ENCODE results near the gene SFXN4.

The SFXN4 gene

DNA sequence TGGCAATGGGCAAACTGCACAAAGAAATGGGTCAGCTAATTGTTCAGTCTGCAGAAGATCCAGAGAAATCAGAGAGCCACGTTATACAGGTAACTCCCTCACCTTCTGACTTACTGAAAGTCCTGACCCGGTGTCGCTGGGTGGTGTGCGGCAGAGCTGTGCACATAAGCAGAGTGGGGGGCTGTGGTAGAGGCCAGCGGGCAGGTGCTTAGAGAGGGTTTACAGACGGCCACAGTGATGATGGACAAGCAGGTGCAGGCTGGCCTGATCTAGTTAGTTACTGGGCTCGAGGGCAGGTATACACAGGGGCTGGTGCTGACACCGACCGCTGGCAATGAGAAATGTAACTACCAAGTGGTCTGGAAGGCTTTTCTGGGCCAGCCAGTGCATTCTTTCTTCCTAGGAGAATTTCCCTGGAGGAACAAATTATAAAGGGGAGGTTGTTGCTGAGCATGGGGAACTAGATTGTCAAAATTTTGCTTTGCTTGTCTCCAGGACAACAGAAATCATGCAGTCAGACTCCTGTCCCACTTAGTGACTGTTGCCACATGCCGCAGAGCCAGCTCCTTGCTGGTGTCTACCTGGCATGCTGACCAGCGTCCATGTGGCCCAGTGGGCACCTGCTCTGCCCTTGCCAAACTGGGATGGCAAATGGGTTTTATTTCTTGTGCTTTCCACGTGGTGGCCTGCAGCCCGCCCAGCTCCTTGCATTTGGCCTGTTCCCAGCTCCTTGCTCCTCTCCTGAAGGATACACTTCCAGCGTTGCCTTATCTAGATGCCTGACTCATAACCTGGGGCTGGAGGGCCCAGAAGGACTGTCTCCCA is 32.8 kb downstream of the SFXN4 start:
- peaks cover 0 to 5% of the 10 kb centered on the region in 2 donors for H3K4me1 ChIP-seq (ENCODE audit: control insufficient read depth in 1 of 2, insufficient read depth in 2 of 2, low read length in 2 of 2)
- H3K9me3 ChIP-seq (ENCODE audit: control insufficient read depth in 1 of 2, low read length in 2 of 2), result no peaks in the 10 kb centered on the region
- H3K9ac ChIP-seq (ENCODE audit: low read depth in 1 of 2, low read length in 2 of 2), result no peak overlapping the region
- H3K27ac ChIP-seq (ENCODE audit: low read depth, low read length), result no peak overlapping the region
- H3K27me3 ChIP-seq (ENCODE audit: control insufficient read depth in 1 of 2, insufficient read depth in 2 of 2, low read length in 2 of 2), result no peaks in the 10 kb centered on the region
- peaks cover 11 to 26% of the 10 kb centered on the region in 2 donors for H3K36me3 ChIP-seq (ENCODE audit: control insufficient read depth in 1 of 2, insufficient read depth in 2 of 2, low read length in 2 of 2)
- no peak overlapping the region for H3K4me3 ChIP-seq (ENCODE audit: low read depth in 1 of 2, low read length in 2 of 2)

- Histone ChIP-seq H3K36me3 (ENCODE audit: control insufficient read depth in 1 of 2, insufficient read depth in 2 of 2, low read length in 2 of 2) (peaks cover 11 to 26% of the 10 kb centered on the region in 2 donors), H3K27ac (ENCODE audit: low read depth, low read length) (no peak overlapping the region), H3K4me3 (ENCODE audit: low read depth in 1 of 2, low read length in 2 of 2) (peak overlapping the region; percentile 57 to 66), H3K4me1 (ENCODE audit: control insufficient read depth in 1 of 2, insufficient read depth in 2 of 2, low read length in 2 of 2) (peaks cover 0 to 5% of the 10 kb centered on the region in 2 donors), H3K9ac (ENCODE audit: low read depth in 1 of 2, low read length in 2 of 2) (peak overlapping the region; percentile 27 to 51), H3K27me3 (ENCODE audit: control insufficient read depth in 1 of 2, insufficient read depth in 2 of 2, low read length in 2 of 2) (no peaks in the 10 kb centered on the region), H3K9me3 (ENCODE audit: control insufficient read depth in 1 of 2, low read length in 2 of 2) (no peaks in the 10 kb centered on the region)
Measured at GRCh38 chr10:119131512-119132240, 33.8 kb downstream of the SFXN4 start.

DNA sequence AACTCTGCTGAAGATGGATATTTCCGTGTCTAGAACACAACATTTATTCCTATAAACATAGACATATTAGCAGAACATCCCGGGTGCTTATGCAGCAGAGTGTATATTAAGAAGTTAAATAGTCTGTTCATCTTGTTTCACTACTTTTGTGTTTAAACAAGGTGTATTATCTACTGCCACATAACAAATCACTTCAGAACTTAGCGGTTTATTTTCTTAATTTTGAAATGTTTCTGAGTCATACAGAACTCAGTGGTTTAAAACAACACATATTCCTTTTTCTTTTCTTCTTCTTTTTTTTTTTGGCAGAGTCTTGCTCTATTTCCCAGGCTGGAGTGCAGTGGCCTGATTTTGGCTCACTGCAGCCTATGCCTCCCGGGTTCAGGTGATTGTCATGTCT is 35.8 kb downstream of the SFXN4 start:
- peaks cover 0 to 5% of the 10 kb centered on the region in 2 donors for H3K4me1 ChIP-seq (ENCODE audit: control insufficient read depth in 1 of 2, insufficient read depth in 2 of 2, low read length in 2 of 2)
- no peaks in the 10 kb centered on the region for H3K27me3 ChIP-seq (ENCODE audit: control insufficient read depth in 1 of 2, insufficient read depth in 2 of 2, low read length in 2 of 2)
- H3K36me3 ChIP-seq (ENCODE audit: control insufficient read depth in 1 of 2, insufficient read depth in 2 of 2, low read length in 2 of 2), result peaks cover 11 to 36% of the 10 kb centered on the region in 2 donors
- no peaks in the 10 kb centered on the region for H3K9me3 ChIP-seq (ENCODE audit: control insufficient read depth in 1 of 2, low read length in 2 of 2)
- no peak overlapping the region for H3K27ac ChIP-seq (ENCODE audit: low read depth, low read length)
- no peak overlapping the region for H3K9ac ChIP-seq (ENCODE audit: low read depth in 1 of 2, low read length in 2 of 2)
- H3K4me3 ChIP-seq (ENCODE audit: low read depth in 1 of 2, low read length in 2 of 2), result no peak overlapping the region

DNA sequence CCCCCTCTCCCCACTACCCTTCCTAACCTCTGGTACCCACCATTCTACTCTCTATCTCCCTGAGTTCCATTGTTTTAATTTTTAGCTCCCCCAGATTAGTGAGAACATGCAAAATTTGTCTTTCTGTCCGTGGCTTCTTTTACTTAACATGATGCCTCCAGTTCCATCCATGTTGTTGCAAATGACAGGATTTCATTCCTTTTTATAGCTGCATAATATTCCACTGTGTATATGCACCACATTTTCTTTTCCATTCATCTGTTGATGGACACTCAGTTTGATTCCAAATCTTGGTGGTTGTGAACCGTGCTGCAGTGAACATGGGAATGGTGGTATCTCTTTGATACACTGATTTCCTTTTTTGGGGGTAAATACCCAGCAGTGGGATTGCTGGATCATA is 39.6 kb downstream of the SFXN4 start:
- Histone ChIP-seq H3K4me3 (ENCODE audit: low read depth in 1 of 2, low read length in 2 of 2) (no peak overlapping the region), H3K27ac (ENCODE audit: low read depth, low read length) (no peak overlapping the region), H3K36me3 (ENCODE audit: control insufficient read depth in 1 of 2, insufficient read depth in 2 of 2, low read length in 2 of 2) (peaks cover 8 to 33% of the 10 kb centered on the region in 2 donors), H3K9ac (ENCODE audit: low read depth in 1 of 2, low read length in 2 of 2) (no peak overlapping the region), H3K9me3 (ENCODE audit: control insufficient read depth in 1 of 2, low read length in 2 of 2) (no peaks in the 10 kb centered on the region), H3K27me3 (ENCODE audit: control insufficient read depth in 1 of 2, insufficient read depth in 2 of 2, low read length in 2 of 2) (no peaks in the 10 kb centered on the region), H3K4me1 (ENCODE audit: control insufficient read depth in 1 of 2, insufficient read depth in 2 of 2, low read length in 2 of 2) (no peaks in the 10 kb centered on the region)

GRCh38 chr10:119120875-119121274 is 44.6 kb downstream of the SFXN4 start:
- Histone ChIP-seq H3K4me3 (ENCODE audit: low read depth in 1 of 2, low read length in 2 of 2) (no peak overlapping the region), H3K36me3 (ENCODE audit: control insufficient read depth in 1 of 2, insufficient read depth in 2 of 2, low read length in 2 of 2) (peaks cover 0 to 37% of the 10 kb centered on the region in 2 donors), H3K4me1 (ENCODE audit: control insufficient read depth in 1 of 2, insufficient read depth in 2 of 2, low read length in 2 of 2) (no peaks in the 10 kb centered on the region), H3K9ac (ENCODE audit: low read depth in 1 of 2, low read length in 2 of 2) (no peak overlapping the region), H3K27ac (ENCODE audit: low read depth, low read length) (peak overlapping the region; percentile 14), H3K27me3 (ENCODE audit: control insufficient read depth in 1 of 2, insufficient read depth in 2 of 2, low read length in 2 of 2) (no peaks in the 10 kb centered on the region), H3K9me3 (ENCODE audit: control insufficient read depth in 1 of 2, low read length in 2 of 2) (no peaks in the 10 kb centered on the region)

GRCh38 chr10:119120413-119120867 is 45.1 kb downstream of the SFXN4 start:
- Histone ChIP-seq H3K4me1 (ENCODE audit: control insufficient read depth in 1 of 2, insufficient read depth in 2 of 2, low read length in 2 of 2) (no peaks in the 10 kb centered on the region), H3K9ac (ENCODE audit: low read depth in 1 of 2, low read length in 2 of 2) (no peak overlapping the region), H3K9me3 (ENCODE audit: control insufficient read depth in 1 of 2, low read length in 2 of 2) (no peaks in the 10 kb centered on the region), H3K27me3 (ENCODE audit: control insufficient read depth in 1 of 2, insufficient read depth in 2 of 2, low read length in 2 of 2) (no peaks in the 10 kb centered on the region), H3K36me3 (ENCODE audit: control insufficient read depth in 1 of 2, insufficient read depth in 2 of 2, low read length in 2 of 2) (peaks cover 0 to 36% of the 10 kb centered on the region in 2 donors), H3K27ac (ENCODE audit: low read depth, low read length) (peak overlapping the region; percentile 14), H3K4me3 (ENCODE audit: low read depth in 1 of 2, low read length in 2 of 2) (no peak overlapping the region)

DNA sequence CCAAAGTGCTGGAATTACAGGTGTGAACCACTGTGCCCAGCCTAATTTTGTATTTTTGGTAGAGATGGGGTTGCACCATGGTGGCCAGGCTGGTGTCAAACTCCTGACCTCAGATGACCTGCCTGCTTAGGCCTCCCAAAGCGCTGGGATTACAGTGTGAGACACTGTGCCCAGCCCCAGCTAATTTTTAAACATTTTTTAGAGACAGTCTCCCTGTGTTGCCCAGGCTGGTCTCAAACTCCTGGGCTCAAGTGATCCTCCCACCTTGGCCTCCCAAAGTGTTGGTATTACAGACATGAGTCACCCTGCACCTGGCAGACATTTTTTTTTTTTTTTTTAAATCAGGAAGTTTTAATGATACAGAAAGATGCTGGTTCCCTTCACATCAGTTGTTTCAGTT is 46.1 kb downstream of the SFXN4 start:
- no peaks in the 10 kb centered on the region for H3K4me1 ChIP-seq (ENCODE audit: control insufficient read depth in 1 of 2, insufficient read depth in 2 of 2, low read length in 2 of 2)
- peaks cover 0 to 31% of the 10 kb centered on the region in 2 donors for H3K36me3 ChIP-seq (ENCODE audit: control insufficient read depth in 1 of 2, insufficient read depth in 2 of 2, low read length in 2 of 2)
- H3K9me3 ChIP-seq (ENCODE audit: control insufficient read depth in 1 of 2, low read length in 2 of 2), result no peaks in the 10 kb centered on the region
- no peak overlapping the region for H3K4me3 ChIP-seq (ENCODE audit: low read depth in 1 of 2, low read length in 2 of 2)
- H3K27ac ChIP-seq (ENCODE audit: low read depth, low read length), result no peak overlapping the region
- no peak overlapping the region for H3K9ac ChIP-seq (ENCODE audit: low read depth in 1 of 2, low read length in 2 of 2)
- no peaks in the 10 kb centered on the region for H3K27me3 ChIP-seq (ENCODE audit: control insufficient read depth in 1 of 2, insufficient read depth in 2 of 2, low read length in 2 of 2)

GRCh38 chr10:119118231-119118630 is 47.3 kb downstream of the SFXN4 start:
- Histone ChIP-seq H3K27me3 (ENCODE audit: control insufficient read depth in 1 of 2, insufficient read depth in 2 of 2, low read length in 2 of 2) (no peaks in the 10 kb centered on the region), H3K36me3 (ENCODE audit: control insufficient read depth in 1 of 2, insufficient read depth in 2 of 2, low read length in 2 of 2) (peaks cover 0 to 38% of the 10 kb centered on the region in 2 donors), H3K27ac (ENCODE audit: low read depth, low read length) (no peak overlapping the region), H3K9ac (ENCODE audit: low read depth in 1 of 2, low read length in 2 of 2) (no peak overlapping the region), H3K4me3 (ENCODE audit: low read depth in 1 of 2, low read length in 2 of 2) (no peak overlapping the region), H3K4me1 (ENCODE audit: control insufficient read depth in 1 of 2, insufficient read depth in 2 of 2, low read length in 2 of 2) (no peaks in the 10 kb centered on the region), H3K9me3 (ENCODE audit: control insufficient read depth in 1 of 2, low read length in 2 of 2) (no peaks in the 10 kb centered on the region)

- H3K27ac ChIP-seq (ENCODE audit: low read depth, low read length), result no peak overlapping the region
- peaks cover 4 to 37% of the 10 kb centered on the region in 2 donors for H3K36me3 ChIP-seq (ENCODE audit: control insufficient read depth in 1 of 2, insufficient read depth in 2 of 2, low read length in 2 of 2)
- H3K27me3 ChIP-seq (ENCODE audit: control insufficient read depth in 1 of 2, insufficient read depth in 2 of 2, low read length in 2 of 2), result no peaks in the 10 kb centered on the region
- H3K9ac ChIP-seq (ENCODE audit: low read depth in 1 of 2, low read length in 2 of 2), result no peak overlapping the region
- no peaks in the 10 kb centered on the region for H3K9me3 ChIP-seq (ENCODE audit: control insufficient read depth in 1 of 2, low read length in 2 of 2)
- H3K4me3 ChIP-seq (ENCODE audit: low read depth in 1 of 2, low read length in 2 of 2), result no peak overlapping the region
- H3K4me1 ChIP-seq (ENCODE audit: control insufficient read depth in 1 of 2, insufficient read depth in 2 of 2, low read length in 2 of 2), result no peaks in the 10 kb centered on the region
Measured at GRCh38 chr10:119116326-119116951, 49.1 kb downstream of the SFXN4 start.

GRCh38 chr10:119115926-119116325 is 49.6 kb downstream of the SFXN4 start:
- Histone ChIP-seq H3K27ac (ENCODE audit: low read depth, low read length) (no peak overlapping the region), H3K9me3 (ENCODE audit: control insufficient read depth in 1 of 2, low read length in 2 of 2) (no peaks in the 10 kb centered on the region), H3K36me3 (ENCODE audit: control insufficient read depth in 1 of 2, insufficient read depth in 2 of 2, low read length in 2 of 2) (peaks cover 4 to 37% of the 10 kb centered on the region in 2 donors), H3K9ac (ENCODE audit: low read depth in 1 of 2, low read length in 2 of 2) (no peak overlapping the region), H3K4me3 (ENCODE audit: low read depth in 1 of 2, low read length in 2 of 2) (no peak overlapping the region), H3K27me3 (ENCODE audit: control insufficient read depth in 1 of 2, insufficient read depth in 2 of 2, low read length in 2 of 2) (no peaks in the 10 kb centered on the region), H3K4me1 (ENCODE audit: control insufficient read depth in 1 of 2, insufficient read depth in 2 of 2, low read length in 2 of 2) (no peaks in the 10 kb centered on the region)
